Globus pallidus (tissue), 1 donor: Measurements from ENCODE around the gene PRRX2.

ENCODE experiments used
- DNase-seq: peaks from one replicate; pipeline ENCODE4 v3.0.0-alpha.2; 2015; ENCODE audit warnings: low spot score

The PRRX2 gene

GRCh38 chr9:129709438-129710168 is 44.2 kb downstream of the PRRX2 start:
- DNase-seq: no peak

- no peak for DNase-seq
Observed at GRCh38 chr9:129710169-129710453, 44.7 kb downstream of the PRRX2 start.

- peak; percentile 31 for DNase-seq
Observed at GRCh38 chr9:129712634-129713401, 47.4 kb downstream of the PRRX2 start.

GRCh38 chr9:129713402-129713679 is 47.9 kb downstream of the PRRX2 start:
- DNase-seq: no peak

- DNase-seq: no peak
Observed at GRCh38 chr9:129714511-129715061, 49.1 kb downstream of the PRRX2 start.

GRCh38 chr9:129716091-129716490 is 50.6 kb downstream of the PRRX2 start:
- no peak for DNase-seq

- DNase-seq: no peak
Observed at GRCh38 chr9:129717991-129718390, 52.5 kb downstream of the PRRX2 start.

GRCh38 chr9:129718647-129719046 is 53.2 kb downstream of the PRRX2 start:
- no peak for DNase-seq

- DNase-seq: no peak
Observed at GRCh38 chr9:129719135-129719534, 53.7 kb downstream of the PRRX2 start.

GRCh38 chr9:129720181-129720864 is 54.9 kb downstream of the PRRX2 start:
- no peak for DNase-seq

GRCh38 chr9:129720865-129721545 is 55.6 kb downstream of the PRRX2 start:
- DNase-seq: no peak

GRCh38 chr9:129722913-129723312 is 57.5 kb downstream of the PRRX2 start:
- no peak for DNase-seq

- DNase-seq: no peak
Observed at GRCh38 chr9:129724456-129725190, 59.2 kb downstream of the PRRX2 start.

GRCh38 chr9:129725795-129726251 is 60.4 kb downstream of the PRRX2 start:
- DNase-seq: no peak

GRCh38 chr9:129726322-129727160 is 61.1 kb downstream of the PRRX2 start:
- DNase-seq: peak; percentile 51

GRCh38 chr9:129728744-129729143 is 63.3 kb downstream of the PRRX2 start:
- DNase-seq: no peak

GRCh38 chr9:129731477-129732085 is 66.1 kb downstream of the PRRX2 start:
- DNase-seq: no peak

- DNase-seq: no peak
Observed at GRCh38 chr9:129732100-129732499, 66.7 kb downstream of the PRRX2 start.

- DNase-seq: no peak
Observed at GRCh38 chr9:129732946-129733631, 67.6 kb downstream of the PRRX2 start.

- no peak for DNase-seq
Observed at GRCh38 chr9:129733632-129733953, 68.1 kb downstream of the PRRX2 start.
